ENCODE measurements around the gene KIAA1217.

KIAA1217 gene

GRCh38 chr10:24207781-24208611 is 942 bp upstream of the KIAA1217 start:
- DNase-seq (ENCODE audit: low read depth), result no peak
- TF ChIP-seq CTCF (IDR thresholded peaks at IDR 0.05; ENCODE audit: control insufficient read depth, insufficient read depth, low read depth, low read length, missing control alignments), result no peak
- no peak overlapping the region for H3K4me3 ChIP-seq (ENCODE audit: control insufficient read depth, low read depth, low read length)

- TF ChIP-seq CTCF (IDR thresholded peaks at IDR 0.05; ENCODE audit: control insufficient read depth, insufficient read depth, low read depth, low read length, missing control alignments), result no peak
- no peak for DNase-seq (ENCODE audit: low read depth)
- H3K4me3 ChIP-seq (ENCODE audit: control insufficient read depth, low read depth, low read length), result peak overlapping the region; percentile 49
Measured at GRCh38 chr10:24209432-24209771, 464 bp downstream of the KIAA1217 start.

- no peak for DNase-seq (ENCODE audit: low read depth)
- peak overlapping the region; percentile 2; the same call in 1 of the 2 replicates for H3K4me3 ChIP-seq (ENCODE audit: control insufficient read depth, low read depth, low read length)
- no peak for TF ChIP-seq CTCF (IDR thresholded peaks at IDR 0.05; ENCODE audit: control insufficient read depth, insufficient read depth, low read depth, low read length, missing control alignments)
Measured at GRCh38 chr10:24209946-24210491, 1.1 kb downstream of the KIAA1217 start.

GRCh38 chr10:24210501-24210900 is 1.6 kb downstream of the KIAA1217 start:
- no peak for DNase-seq (ENCODE audit: low read depth)
- no peak overlapping the region for H3K4me3 ChIP-seq (ENCODE audit: control insufficient read depth, low read depth, low read length)
- TF ChIP-seq CTCF (IDR thresholded peaks at IDR 0.05; ENCODE audit: control insufficient read depth, insufficient read depth, low read depth, low read length, missing control alignments), result no peak

GRCh38 chr10:24213266-24213665 is 4.3 kb downstream of the KIAA1217 start:
- no peak for TF ChIP-seq CTCF (IDR thresholded peaks at IDR 0.05; ENCODE audit: control insufficient read depth, insufficient read depth, low read depth, low read length, missing control alignments)
- no peak for DNase-seq (ENCODE audit: low read depth)
- H3K4me3 ChIP-seq (ENCODE audit: control insufficient read depth, low read depth, low read length), result no peak overlapping the region

GRCh38 chr10:24213881-24214280 is 4.9 kb downstream of the KIAA1217 start:
- no peak for TF ChIP-seq CTCF (IDR thresholded peaks at IDR 0.05; ENCODE audit: control insufficient read depth, insufficient read depth, low read depth, low read length, missing control alignments)
- no peak for DNase-seq (ENCODE audit: low read depth)
- H3K4me3 ChIP-seq (ENCODE audit: control insufficient read depth, low read depth, low read length), result no peak overlapping the region
